Keratinocyte (primary cell): ENCODE data around the gene TALDO1. TPM values are rescaled to one million over a fixed set of nuclear protein-coding genes. Genes with fewer than 3 reads are reported as not detected.

Experiments used
- DNase-seq: peaks from one replicate; pipeline ENCODE4 v3.0.0-alpha.2; 2011; ENCODE audit warnings: low read depth, missing footprints, low spot score
- FAIRE-seq: peaks from 2 replicates; lab custom pipeline; 2011; peaks lifted over from hg19 to GRCh38; lab: Jason Lieb, UNC
- H2AFZ ChIP-seq: 2 replicates; pipeline ENCODE4 v1.6.0; 2012; ENCODE audit warnings: low read length, control low read depth, inconsistent platforms; ENCODE audit not compliant: control insufficient read depth
- H3K27ac ChIP-seq: 2 replicates; pipeline ENCODE4 v1.5.1; 2011; ENCODE audit warnings: low read length; ENCODE audit not compliant: control insufficient read depth, insufficient read depth
- H3K27me3 ChIP-seq: 3 replicates; pipeline ENCODE4 v1.6.0; 2011; ENCODE audit warnings: low read length; ENCODE audit not compliant: control insufficient read depth, insufficient read depth; ENCODE audit errors: extremely low read depth
- H3K36me3 ChIP-seq, 2 experiments: 2 replicates in 1 of 2; 3 replicates in 1 of 2; pipeline ENCODE4 v1.5.1; 2011; ENCODE audit warnings: low read length in 2 of 2, mild to moderate bottlenecking in 1 of 2; ENCODE audit not compliant: control insufficient read depth in 2 of 2, insufficient read depth in 2 of 2; ENCODE audit errors: extremely low read depth in 1 of 2
- H3K4me1 ChIP-seq: 3 replicates; pipeline ENCODE4 v1.5.1; 2011; ENCODE audit warnings: low read length; ENCODE audit not compliant: control insufficient read depth, insufficient read depth; ENCODE audit errors: extremely low read depth
- H3K4me2 ChIP-seq: 3 replicates; pipeline ENCODE4 v1.6.0; 2011; ENCODE audit warnings: low read depth, low read length; ENCODE audit not compliant: control insufficient read depth, insufficient read depth; ENCODE audit errors: extremely low read depth
- H3K4me3 ChIP-seq, 3 experiments: fragments of 200-600 bp in 1 of 3; sonication (generic) in 1 of 3; 2 replicates in 2 of 3; 3 replicates in 1 of 3; pipeline ENCODE4 v1.5.1; 2011 to 2016; ENCODE audit warnings: low read length in 3 of 3, mild to moderate bottlenecking in 3 of 3, control low read depth in 2 of 3, inconsistent platforms in 1 of 3, low read depth in 1 of 3, mixed read lengths in 1 of 3, mixed run types in 1 of 3, moderate library complexity in 1 of 3; ENCODE audit not compliant: control insufficient read depth in 2 of 3, insufficient read depth in 2 of 3; ENCODE audit errors: extremely low read depth in 1 of 3
- H3K79me2 ChIP-seq: 2 replicates; pipeline ENCODE4 v1.6.0; 2012; ENCODE audit warnings: low read length; ENCODE audit not compliant: control insufficient read depth, insufficient read depth
- H3K9ac ChIP-seq: 3 replicates; pipeline ENCODE4 v1.6.0; 2011; ENCODE audit warnings: low read length; ENCODE audit not compliant: control insufficient read depth, insufficient read depth; ENCODE audit errors: extremely low read depth
- H3K9me1 ChIP-seq: 3 replicates; pipeline ENCODE4 v1.6.0; 2011; ENCODE audit warnings: low read length; ENCODE audit not compliant: control insufficient read depth, insufficient read depth; ENCODE audit errors: extremely low read depth
- H3K9me3 ChIP-seq: 2 replicates; pipeline ENCODE4 v1.5.1; 2012; ENCODE audit warnings: low read depth, low read length; ENCODE audit not compliant: control insufficient read depth
- H4K20me1 ChIP-seq: 3 replicates; pipeline ENCODE4 v1.6.0; 2011; ENCODE audit warnings: low read length; ENCODE audit not compliant: control insufficient read depth, insufficient read depth; ENCODE audit errors: extremely low read depth
- EZH2 ChIP-seq: IDR thresholded peaks from one replicate; pipeline ENCODE4 v1.6.1; 2012; ENCODE audit warnings: inconsistent platforms, mild to moderate bottlenecking, low read length, moderate library complexity
- dilution Hi-C: fragments of 300-500 bp; cut with MboI; formaldehyde crosslinking; loops from one replicate; pipeline ENCODE4 v1.7.0; 2020; ENCODE audit warnings: low sequenced_read_pairs; ENCODE audit not compliant: extremely low pct_ligation_motif_present
- polyA plus RNA-seq, 5 experiments: library from polyadenylated mRNA; depleted of rRNA in 3 of 5; stranded (reverse) in 3 of 5; stranded (forward) in 1 of 5; unstranded in 1 of 5; fragments of >200 nt; gene quantifications; 1 replicate in 1 of 5; 2 replicates in 3 of 5; 3 replicates in 1 of 5; pipeline versions ENCODE4 v1.2.1 to v1.2.3, GENCODE V29; 2011 to 2012; ENCODE audit warnings: missing spikeins in 2 of 5, low read depth in 1 of 5, low replicate concordance in 1 of 5
- TF ChIP-seq, protein P1 (sequence below), 3 experiments: IDR thresholded peaks in 1 of 3; conservative IDR thresholded peaks in 1 of 3; optimal IDR thresholded peaks in 1 of 3; 2 replicates in 2 of 3; 3 replicates in 1 of 3; pipeline versions ENCODE3 to v1.5.1; 2011; ENCODE audit warnings: low read length in 3 of 3, mild to moderate bottlenecking in 3 of 3, moderate library complexity in 2 of 3, control low read depth in 1 of 3, inconsistent platforms in 1 of 3; ENCODE audit not compliant: insufficient read depth in 2 of 3; ENCODE audit errors: extremely low read depth in 1 of 3

The TALDO1 gene
- polyA plus RNA-seq, 1 donor (not counting 4 experiments of a cell fraction or from before 2014, with no cell fraction given): 162 TPM

DNA sequence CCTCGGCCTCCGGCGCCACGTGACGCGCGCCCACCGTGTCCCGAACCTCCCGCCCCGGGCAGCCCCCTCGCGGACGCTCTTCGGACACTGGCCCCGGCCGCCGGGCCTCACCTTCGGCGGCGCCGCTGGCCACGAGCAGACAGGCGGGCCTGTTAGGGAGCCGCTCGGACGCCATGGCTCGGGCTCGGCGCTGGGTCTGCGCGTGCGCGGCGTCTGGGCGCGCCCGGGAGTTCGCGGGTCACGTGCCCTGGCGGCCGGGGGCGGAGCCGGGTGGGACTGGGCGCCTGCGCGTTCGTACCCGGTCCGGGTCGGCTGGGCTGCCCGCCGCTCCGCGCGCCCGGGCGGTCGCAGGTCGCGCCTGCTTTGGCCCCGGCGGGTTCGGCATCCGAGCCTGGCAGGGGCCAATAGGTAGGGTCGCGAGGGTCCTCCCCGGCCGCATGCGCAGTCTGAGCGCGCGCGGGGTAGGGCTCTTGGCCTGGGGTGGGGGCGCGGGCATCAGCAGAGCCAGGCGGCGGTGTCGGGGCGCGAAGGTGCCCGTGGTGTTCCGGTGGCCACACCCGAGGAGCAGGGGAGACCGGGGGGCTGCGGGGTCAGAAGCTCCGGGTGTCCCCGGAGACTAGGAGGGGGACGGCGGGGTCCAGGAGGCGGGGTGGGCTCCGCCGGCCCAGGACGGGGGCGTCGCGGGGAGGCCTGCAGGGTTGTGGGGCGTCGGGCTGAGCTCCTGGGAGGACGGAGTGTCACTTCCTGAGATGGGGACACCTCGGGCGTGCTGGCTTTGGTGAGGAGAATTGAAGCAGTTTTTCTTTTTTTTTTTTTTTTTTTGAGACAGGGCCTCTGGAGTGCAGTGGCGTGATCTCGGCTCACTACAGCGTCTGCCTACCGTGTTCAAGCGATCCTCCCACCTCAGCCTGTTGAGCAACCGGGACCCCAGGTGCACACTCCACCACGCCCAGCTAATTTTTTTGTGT, 30.3 kb downstream of the TALDO1 start, which contains the start of gene GATD1:
Gene GATD1, minus strand, starts transcription at position 200 of the 968 bp plus-strand sequence. Its CDS starts 25 bp downstream, at position 175.
- Histone ChIP-seq H3K27me3 (no peaks in the 10 kb centered on the region), H3K36me3 (peaks cover 15 to 23% of the 10 kb centered on the region in 2 experiments), H3K27ac (peak within 1 kb of the TSS; percentile 77), H3K4me1 (peaks cover 19% of the 10 kb centered on the region), H3K4me2 (peak within 1 kb of the TSS; percentile 91), H3K4me3 (peak within 1 kb of the TSS; percentile 79 to 91 (median 85)), H3K79me2 (peaks cover 63% of the 10 kb centered on the region), H4K20me1 (peaks cover 11% of the 10 kb centered on the region), H3K9me1 (peaks cover 12% of the 10 kb centered on the region), H3K9ac (peak within 1 kb of the TSS; percentile 92), H3K9me3 (no peaks in the 10 kb centered on the region), H2AFZ (peak within 1 kb of the TSS; percentile 42)
- no peak for DNase-seq
- dilution Hi-C loops: no loop called here
- TF ChIP-seq, protein P1, sequence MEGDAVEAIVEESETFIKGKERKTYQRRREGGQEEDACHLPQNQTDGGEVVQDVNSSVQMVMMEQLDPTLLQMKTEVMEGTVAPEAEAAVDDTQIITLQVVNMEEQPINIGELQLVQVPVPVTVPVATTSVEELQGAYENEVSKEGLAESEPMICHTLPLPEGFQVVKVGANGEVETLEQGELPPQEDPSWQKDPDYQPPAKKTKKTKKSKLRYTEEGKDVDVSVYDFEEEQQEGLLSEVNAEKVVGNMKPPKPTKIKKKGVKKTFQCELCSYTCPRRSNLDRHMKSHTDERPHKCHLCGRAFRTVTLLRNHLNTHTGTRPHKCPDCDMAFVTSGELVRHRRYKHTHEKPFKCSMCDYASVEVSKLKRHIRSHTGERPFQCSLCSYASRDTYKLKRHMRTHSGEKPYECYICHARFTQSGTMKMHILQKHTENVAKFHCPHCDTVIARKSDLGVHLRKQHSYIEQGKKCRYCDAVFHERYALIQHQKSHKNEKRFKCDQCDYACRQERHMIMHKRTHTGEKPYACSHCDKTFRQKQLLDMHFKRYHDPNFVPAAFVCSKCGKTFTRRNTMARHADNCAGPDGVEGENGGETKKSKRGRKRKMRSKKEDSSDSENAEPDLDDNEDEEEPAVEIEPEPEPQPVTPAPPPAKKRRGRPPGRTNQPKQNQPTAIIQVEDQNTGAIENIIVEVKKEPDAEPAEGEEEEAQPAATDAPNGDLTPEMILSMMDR (optimal IDR thresholded peaks at IDR 0.05 in 1 of 3, IDR thresholded peaks at IDR 0.05 in 1 of 3, conservative IDR thresholded peaks at IDR 0.05 in 1 of 3; ENCODE audit: extremely low read depth in 1 of 3, insufficient read depth in 2 of 3, low read length in 3 of 3): no peak
- no peak for TF ChIP-seq EZH2
- no peak for FAIRE-seq

DNA sequence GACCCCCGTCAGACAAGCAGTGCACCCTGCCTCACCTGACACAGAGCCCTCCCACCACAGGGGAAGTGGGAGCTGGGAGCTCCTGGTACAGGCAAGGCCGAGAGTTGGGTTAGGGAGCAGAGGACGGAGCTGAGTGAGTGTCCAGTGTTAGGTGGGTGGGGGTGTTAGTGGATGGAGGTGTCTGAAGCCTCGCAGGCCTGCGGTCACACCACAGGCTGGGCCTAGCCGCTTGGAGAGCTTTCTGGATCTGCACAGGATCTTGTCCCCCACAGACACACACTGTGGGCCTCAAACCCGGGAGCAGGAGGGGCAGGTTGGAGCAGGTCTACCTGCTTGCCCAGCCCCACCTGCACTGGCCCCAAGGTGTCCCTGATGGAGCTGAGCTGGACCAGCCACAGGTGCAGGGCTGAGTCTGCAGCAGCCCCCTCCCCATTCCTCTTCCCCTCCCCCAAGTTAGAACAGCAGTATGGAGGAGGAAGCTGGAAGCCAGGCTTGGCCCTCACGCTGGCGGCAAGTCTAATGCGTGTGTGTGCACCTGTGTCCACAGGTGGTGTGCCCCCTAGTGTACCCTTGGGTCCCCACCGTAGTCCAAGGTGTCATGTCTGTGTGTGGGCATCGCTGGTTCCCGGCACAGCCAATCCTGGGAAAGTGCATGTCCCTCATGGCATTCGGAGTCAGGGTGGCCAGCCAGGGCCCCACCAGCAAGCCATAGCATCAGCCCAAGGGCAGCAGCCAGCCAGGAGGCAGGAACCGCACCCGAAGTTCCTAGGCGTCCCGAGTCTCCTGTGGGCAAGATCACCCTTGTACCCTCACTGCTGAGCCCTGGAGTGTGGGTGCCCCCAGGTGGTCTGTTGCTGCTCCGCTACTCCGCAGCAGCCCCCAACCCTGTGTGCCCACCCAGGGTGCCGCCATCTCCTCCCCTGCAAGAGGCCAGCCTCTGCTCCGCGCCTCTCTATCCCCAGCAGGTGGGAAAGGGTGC, 32.0 kb downstream of the TALDO1 start:
- no peak for FAIRE-seq
- H3K4me1 ChIP-seq: peaks cover 29% of the 10 kb centered on the region

More for the DNA sequence above, 32.0 kb downstream of the TALDO1 start:
- DNase-seq: no peak
- no peak overlapping the region for H3K27ac ChIP-seq
- H2AFZ ChIP-seq: no peak overlapping the region
- H3K4me3 ChIP-seq: no peak overlapping the region
- H3K4me2 ChIP-seq: no peak overlapping the region
- no peaks in the 10 kb centered on the region for H3K9me3 ChIP-seq
- peaks cover 46% of the 10 kb centered on the region for H3K79me2 ChIP-seq
- no peak overlapping the region for H3K9ac ChIP-seq
- TF ChIP-seq, protein P1 (optimal IDR thresholded peaks at IDR 0.05 in 1 of 3, IDR thresholded peaks at IDR 0.05 in 1 of 3, conservative IDR thresholded peaks at IDR 0.05 in 1 of 3; ENCODE audit: extremely low read depth in 1 of 3, insufficient read depth in 2 of 3, low read length in 3 of 3): peak in 1 of 3 experiments; percentile 28
- no peak for TF ChIP-seq EZH2
- H3K36me3 ChIP-seq: peaks cover 0 to 9% of the 10 kb centered on the region in 2 experiments
- H4K20me1 ChIP-seq: peaks cover 11% of the 10 kb centered on the region
- H3K9me1 ChIP-seq: peaks cover 12% of the 10 kb centered on the region
- H3K27me3 ChIP-seq: no peaks in the 10 kb centered on the region
- dilution Hi-C loops: no loop called here
